ENCODE data around the gene FAXDC2. TPM values are rescaled to one million over a fixed set of nuclear protein-coding genes. Genes with fewer than 3 reads are reported as not detected.

The FAXDC2 gene
- polyA plus RNA-seq, 1 donor (not counting 4 experiments of a cell fraction or from before 2014, with no cell fraction given), result 4.6 TPM

GRCh38 chr5:154862766-154863165 lies 12.4 kb upstream of the FAXDC2 start:
- Histone ChIP-seq H3K36me3 (ENCODE audit: control insufficient read depth in 2 of 2, extremely low read depth in 1 of 2, insufficient read depth in 2 of 2, low read length in 2 of 2) (peaks cover 4 to 20% of the 10 kb centered on the region in 2 experiments), H3K9me3 (ENCODE audit: control insufficient read depth, low read depth, low read length) (no peaks in the 10 kb centered on the region), H4K20me1 (ENCODE audit: control insufficient read depth, extremely low read depth, insufficient read depth, low read length) (no peaks in the 10 kb centered on the region), H3K9me1 (ENCODE audit: control insufficient read depth, extremely low read depth, insufficient read depth, low read length) (no peaks in the 10 kb centered on the region), H3K27me3 (ENCODE audit: control insufficient read depth, extremely low read depth, insufficient read depth, low read length) (no peaks in the 10 kb centered on the region), H3K27ac (ENCODE audit: control insufficient read depth, insufficient read depth, low read length) (no peak overlapping the region), H3K9ac (ENCODE audit: control insufficient read depth, extremely low read depth, insufficient read depth, low read length) (no peak overlapping the region), H3K4me3 (ENCODE audit: control insufficient read depth in 2 of 3, extremely low read depth in 1 of 3, insufficient read depth in 2 of 3, low read depth in 1 of 3, low read length in 3 of 3) (no peak overlapping the region), H3K79me2 (ENCODE audit: control insufficient read depth, insufficient read depth, low read length) (peaks cover 67% of the 10 kb centered on the region), H3K4me1 (ENCODE audit: control insufficient read depth, extremely low read depth, insufficient read depth, low read length) (peaks cover 12% of the 10 kb centered on the region), H2AFZ (ENCODE audit: control insufficient read depth, low read length) (no peak overlapping the region), H3K4me2 (ENCODE audit: control insufficient read depth, extremely low read depth, insufficient read depth, low read depth, low read length) (no peak overlapping the region)
- FAIRE-seq, result no peak
- dilution Hi-C loops (cut with MboI; ENCODE audit: extremely low pct_ligation_motif_present, low sequenced_read_pairs), result no loop called here
- TF ChIP-seq, protein P1, sequence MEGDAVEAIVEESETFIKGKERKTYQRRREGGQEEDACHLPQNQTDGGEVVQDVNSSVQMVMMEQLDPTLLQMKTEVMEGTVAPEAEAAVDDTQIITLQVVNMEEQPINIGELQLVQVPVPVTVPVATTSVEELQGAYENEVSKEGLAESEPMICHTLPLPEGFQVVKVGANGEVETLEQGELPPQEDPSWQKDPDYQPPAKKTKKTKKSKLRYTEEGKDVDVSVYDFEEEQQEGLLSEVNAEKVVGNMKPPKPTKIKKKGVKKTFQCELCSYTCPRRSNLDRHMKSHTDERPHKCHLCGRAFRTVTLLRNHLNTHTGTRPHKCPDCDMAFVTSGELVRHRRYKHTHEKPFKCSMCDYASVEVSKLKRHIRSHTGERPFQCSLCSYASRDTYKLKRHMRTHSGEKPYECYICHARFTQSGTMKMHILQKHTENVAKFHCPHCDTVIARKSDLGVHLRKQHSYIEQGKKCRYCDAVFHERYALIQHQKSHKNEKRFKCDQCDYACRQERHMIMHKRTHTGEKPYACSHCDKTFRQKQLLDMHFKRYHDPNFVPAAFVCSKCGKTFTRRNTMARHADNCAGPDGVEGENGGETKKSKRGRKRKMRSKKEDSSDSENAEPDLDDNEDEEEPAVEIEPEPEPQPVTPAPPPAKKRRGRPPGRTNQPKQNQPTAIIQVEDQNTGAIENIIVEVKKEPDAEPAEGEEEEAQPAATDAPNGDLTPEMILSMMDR (optimal IDR thresholded peaks at IDR 0.05 in 1 of 3, IDR thresholded peaks at IDR 0.05 in 1 of 3, conservative IDR thresholded peaks at IDR 0.05 in 1 of 3; ENCODE audit: extremely low read depth in 1 of 3, insufficient read depth in 2 of 3, low read length in 3 of 3), result no peak
- TF ChIP-seq EZH2 (IDR thresholded peaks at IDR 0.05; ENCODE audit: low read length), result no peak
- DNase-seq (ENCODE audit: low read depth, low spot score), result no peak

GRCh38 chr5:154861946-154862345 lies 11.5 kb upstream of the FAXDC2 start:
- Histone ChIP-seq H2AFZ (ENCODE audit: control insufficient read depth, low read length) (no peak overlapping the region), H3K79me2 (ENCODE audit: control insufficient read depth, insufficient read depth, low read length) (peaks cover 67% of the 10 kb centered on the region), H3K9ac (ENCODE audit: control insufficient read depth, extremely low read depth, insufficient read depth, low read length) (no peak overlapping the region), H3K4me2 (ENCODE audit: control insufficient read depth, extremely low read depth, insufficient read depth, low read depth, low read length) (no peak overlapping the region), H3K4me1 (ENCODE audit: control insufficient read depth, extremely low read depth, insufficient read depth, low read length) (peaks cover 16% of the 10 kb centered on the region), H3K27me3 (ENCODE audit: control insufficient read depth, extremely low read depth, insufficient read depth, low read length) (no peaks in the 10 kb centered on the region), H3K36me3 (ENCODE audit: control insufficient read depth in 2 of 2, extremely low read depth in 1 of 2, insufficient read depth in 2 of 2, low read length in 2 of 2) (peaks cover 4 to 20% of the 10 kb centered on the region in 2 experiments), H4K20me1 (ENCODE audit: control insufficient read depth, extremely low read depth, insufficient read depth, low read length) (no peaks in the 10 kb centered on the region), H3K9me1 (ENCODE audit: control insufficient read depth, extremely low read depth, insufficient read depth, low read length) (no peaks in the 10 kb centered on the region), H3K9me3 (ENCODE audit: control insufficient read depth, low read depth, low read length) (no peaks in the 10 kb centered on the region), H3K4me3 (ENCODE audit: control insufficient read depth in 2 of 3, extremely low read depth in 1 of 3, insufficient read depth in 2 of 3, low read depth in 1 of 3, low read length in 3 of 3) (no peak overlapping the region), H3K27ac (ENCODE audit: control insufficient read depth, insufficient read depth, low read length) (no peak overlapping the region)
- FAIRE-seq (no peak), DNase-seq (ENCODE audit: low read depth, low spot score) (no peak)
- dilution Hi-C loops (cut with MboI; ENCODE audit: extremely low pct_ligation_motif_present, low sequenced_read_pairs), result no loop called here
- no peak for TF ChIP-seq EZH2 (IDR thresholded peaks at IDR 0.05; ENCODE audit: low read length)
- TF ChIP-seq, protein P1 (optimal IDR thresholded peaks at IDR 0.05 in 1 of 3, IDR thresholded peaks at IDR 0.05 in 1 of 3, conservative IDR thresholded peaks at IDR 0.05 in 1 of 3; ENCODE audit: extremely low read depth in 1 of 3, insufficient read depth in 2 of 3, low read length in 3 of 3), result no peak
